ENCODE data around the gene GALNT9.

The GALNT9 gene

DNA sequence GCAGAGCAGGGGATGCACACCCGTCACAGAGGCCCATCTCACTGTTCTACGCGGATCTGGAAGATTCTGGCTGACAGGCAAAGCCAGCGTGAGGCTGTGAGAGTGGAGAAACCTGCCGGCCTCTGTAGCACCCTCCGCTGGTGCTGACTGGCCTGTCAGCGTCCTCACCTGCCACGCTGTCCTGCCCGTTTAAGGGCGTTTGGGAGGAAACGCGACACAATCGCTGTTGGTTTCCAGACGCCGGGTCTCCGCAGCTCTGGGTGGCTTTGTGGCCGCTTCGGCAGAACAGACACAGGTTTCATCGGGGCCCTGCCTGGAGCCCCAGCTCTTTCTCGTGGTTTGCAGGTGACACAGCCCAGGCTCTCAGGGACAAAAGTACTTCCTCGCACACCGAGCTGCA is 114.5 kb downstream of the GALNT9 start:
- no peak for TF ChIP-seq ZNF70 (CRISPR knock-in tag; IDR thresholded peaks at IDR 0.05)
- ATAC-seq = peak; percentile 18; the same call in 1 of the 3 replicates

DNA sequence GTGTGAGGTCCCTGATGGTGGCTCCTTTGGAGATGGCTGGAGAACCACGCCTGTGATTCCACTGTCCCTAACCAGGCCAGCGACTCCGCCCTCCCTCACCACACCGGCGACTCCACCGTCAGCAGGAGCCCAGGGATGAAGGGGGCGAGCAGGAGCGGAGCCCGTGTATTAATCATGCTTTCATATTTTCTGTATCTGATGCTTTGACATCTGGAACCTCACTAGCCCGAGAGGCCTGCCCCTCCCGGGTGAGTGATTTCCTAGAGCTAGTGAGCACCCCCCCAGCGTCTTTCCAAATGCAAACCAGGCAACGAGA is 115.3 kb downstream of the GALNT9 start:
- no peak for ATAC-seq
- TF ChIP-seq, protein P1, sequence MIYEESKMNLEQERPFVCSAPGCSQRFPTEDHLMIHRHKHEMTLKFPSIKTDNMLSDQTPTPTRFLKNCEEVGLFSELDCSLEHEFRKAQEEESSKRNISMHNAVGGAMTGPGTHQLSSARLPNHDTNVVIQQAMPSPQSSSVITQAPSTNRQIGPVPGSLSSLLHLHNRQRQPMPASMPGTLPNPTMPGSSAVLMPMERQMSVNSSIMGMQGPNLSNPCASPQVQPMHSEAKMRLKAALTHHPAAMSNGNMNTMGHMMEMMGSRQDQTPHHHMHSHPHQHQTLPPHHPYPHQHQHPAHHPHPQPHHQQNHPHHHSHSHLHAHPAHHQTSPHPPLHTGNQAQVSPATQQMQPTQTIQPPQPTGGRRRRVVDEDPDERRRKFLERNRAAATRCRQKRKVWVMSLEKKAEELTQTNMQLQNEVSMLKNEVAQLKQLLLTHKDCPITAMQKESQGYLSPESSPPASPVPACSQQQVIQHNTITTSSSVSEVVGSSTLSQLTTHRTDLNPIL (CRISPR knock-in tag; IDR thresholded peaks at IDR 0.05; ENCODE audit: low read depth) = no peak
- TF ChIP-seq TOX (CRISPR knock-in tag; IDR thresholded peaks at IDR 0.05; ENCODE audit: borderline replicate concordance) (no peak), ZNF565 (CRISPR knock-in tag; conservative IDR thresholded peaks at IDR 0.05; ENCODE audit: low read depth) (no peak), PPARA (CRISPR knock-in tag; IDR thresholded peaks at IDR 0.05; ENCODE audit: borderline replicate concordance) (no peak), SNAI2 (CRISPR knock-in tag; IDR thresholded peaks at IDR 0.05) (no peak), BACH2 (CRISPR knock-in tag; IDR thresholded peaks at IDR 0.05; ENCODE audit: borderline replicate concordance) (no peak), ZC3H10 (CRISPR knock-in tag; IDR thresholded peaks at IDR 0.05) (no peak), ZFP30 (CRISPR knock-in tag; IDR thresholded peaks at IDR 0.05) (no peak), TCF4 (CRISPR knock-in tag; IDR thresholded peaks at IDR 0.05; ENCODE audit: borderline replicate concordance) (no peak), CSDC2 (CRISPR knock-in tag; IDR thresholded peaks at IDR 0.05) (no peak), ZNF70 (CRISPR knock-in tag; IDR thresholded peaks at IDR 0.05) (no peak), ARNTL (CRISPR knock-in tag; IDR thresholded peaks at IDR 0.05; ENCODE audit: borderline replicate concordance, low read depth) (no peak), RARB (CRISPR knock-in tag; IDR thresholded peaks at IDR 0.05) (no peak), ESRRG (CRISPR knock-in tag; IDR thresholded peaks at IDR 0.05) (no peak)
- TF ChIP-seq, protein P2, sequence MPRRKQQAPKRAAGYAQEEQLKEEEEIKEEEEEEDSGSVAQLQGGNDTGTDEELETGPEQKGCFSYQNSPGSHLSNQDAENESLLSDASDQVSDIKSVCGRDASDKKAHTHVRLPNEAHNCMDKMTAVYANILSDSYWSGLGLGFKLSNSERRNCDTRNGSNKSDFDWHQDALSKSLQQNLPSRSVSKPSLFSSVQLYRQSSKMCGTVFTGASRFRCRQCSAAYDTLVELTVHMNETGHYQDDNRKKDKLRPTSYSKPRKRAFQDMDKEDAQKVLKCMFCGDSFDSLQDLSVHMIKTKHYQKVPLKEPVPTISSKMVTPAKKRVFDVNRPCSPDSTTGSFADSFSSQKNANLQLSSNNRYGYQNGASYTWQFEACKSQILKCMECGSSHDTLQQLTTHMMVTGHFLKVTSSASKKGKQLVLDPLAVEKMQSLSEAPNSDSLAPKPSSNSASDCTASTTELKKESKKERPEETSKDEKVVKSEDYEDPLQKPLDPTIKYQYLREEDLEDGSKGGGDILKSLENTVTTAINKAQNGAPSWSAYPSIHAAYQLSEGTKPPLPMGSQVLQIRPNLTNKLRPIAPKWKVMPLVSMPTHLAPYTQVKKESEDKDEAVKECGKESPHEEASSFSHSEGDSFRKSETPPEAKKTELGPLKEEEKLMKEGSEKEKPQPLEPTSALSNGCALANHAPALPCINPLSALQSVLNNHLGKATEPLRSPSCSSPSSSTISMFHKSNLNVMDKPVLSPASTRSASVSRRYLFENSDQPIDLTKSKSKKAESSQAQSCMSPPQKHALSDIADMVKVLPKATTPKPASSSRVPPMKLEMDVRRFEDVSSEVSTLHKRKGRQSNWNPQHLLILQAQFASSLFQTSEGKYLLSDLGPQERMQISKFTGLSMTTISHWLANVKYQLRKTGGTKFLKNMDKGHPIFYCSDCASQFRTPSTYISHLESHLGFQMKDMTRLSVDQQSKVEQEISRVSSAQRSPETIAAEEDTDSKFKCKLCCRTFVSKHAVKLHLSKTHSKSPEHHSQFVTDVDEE (CRISPR knock-in tag; IDR thresholded peaks at IDR 0.05) = no peak
- TF ChIP-seq, protein P3, sequence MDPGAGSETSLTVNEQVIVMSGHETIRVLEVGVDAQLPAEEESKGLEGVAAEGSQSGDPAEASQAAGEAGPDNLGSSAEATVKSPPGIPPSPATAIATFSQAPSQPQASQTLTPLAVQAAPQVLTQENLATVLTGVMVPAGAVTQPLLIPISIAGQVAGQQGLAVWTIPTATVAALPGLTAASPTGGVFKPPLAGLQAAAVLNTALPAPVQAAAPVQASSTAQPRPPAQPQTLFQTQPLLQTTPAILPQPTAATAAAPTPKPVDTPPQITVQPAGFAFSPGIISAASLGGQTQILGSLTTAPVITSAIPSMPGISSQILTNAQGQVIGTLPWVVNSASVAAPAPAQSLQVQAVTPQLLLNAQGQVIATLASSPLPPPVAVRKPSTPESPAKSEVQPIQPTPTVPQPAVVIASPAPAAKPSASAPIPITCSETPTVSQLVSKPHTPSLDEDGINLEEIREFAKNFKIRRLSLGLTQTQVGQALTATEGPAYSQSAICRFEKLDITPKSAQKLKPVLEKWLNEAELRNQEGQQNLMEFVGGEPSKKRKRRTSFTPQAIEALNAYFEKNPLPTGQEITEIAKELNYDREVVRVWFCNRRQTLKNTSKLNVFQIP (CRISPR knock-in tag; IDR thresholded peaks at IDR 0.05; ENCODE audit: borderline replicate concordance, low read depth) = no peak
- TF ChIP-seq, protein P4, sequence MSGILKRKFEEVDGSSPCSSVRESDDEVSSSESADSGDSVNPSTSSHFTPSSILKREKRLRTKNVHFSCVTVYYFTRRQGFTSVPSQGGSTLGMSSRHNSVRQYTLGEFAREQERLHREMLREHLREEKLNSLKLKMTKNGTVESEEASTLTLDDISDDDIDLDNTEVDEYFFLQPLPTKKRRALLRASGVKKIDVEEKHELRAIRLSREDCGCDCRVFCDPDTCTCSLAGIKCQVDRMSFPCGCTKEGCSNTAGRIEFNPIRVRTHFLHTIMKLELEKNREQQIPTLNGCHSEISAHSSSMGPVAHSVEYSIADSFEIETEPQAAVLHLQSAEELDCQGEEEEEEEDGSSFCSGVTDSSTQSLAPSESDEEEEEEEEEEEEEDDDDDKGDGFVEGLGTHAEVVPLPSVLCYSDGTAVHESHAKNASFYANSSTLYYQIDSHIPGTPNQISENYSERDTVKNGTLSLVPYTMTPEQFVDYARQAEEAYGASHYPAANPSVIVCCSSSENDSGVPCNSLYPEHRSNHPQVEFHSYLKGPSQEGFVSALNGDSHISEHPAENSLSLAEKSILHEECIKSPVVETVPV (CRISPR knock-in tag; IDR thresholded peaks at IDR 0.05) = no peak
- TF ChIP-seq, protein P5, sequence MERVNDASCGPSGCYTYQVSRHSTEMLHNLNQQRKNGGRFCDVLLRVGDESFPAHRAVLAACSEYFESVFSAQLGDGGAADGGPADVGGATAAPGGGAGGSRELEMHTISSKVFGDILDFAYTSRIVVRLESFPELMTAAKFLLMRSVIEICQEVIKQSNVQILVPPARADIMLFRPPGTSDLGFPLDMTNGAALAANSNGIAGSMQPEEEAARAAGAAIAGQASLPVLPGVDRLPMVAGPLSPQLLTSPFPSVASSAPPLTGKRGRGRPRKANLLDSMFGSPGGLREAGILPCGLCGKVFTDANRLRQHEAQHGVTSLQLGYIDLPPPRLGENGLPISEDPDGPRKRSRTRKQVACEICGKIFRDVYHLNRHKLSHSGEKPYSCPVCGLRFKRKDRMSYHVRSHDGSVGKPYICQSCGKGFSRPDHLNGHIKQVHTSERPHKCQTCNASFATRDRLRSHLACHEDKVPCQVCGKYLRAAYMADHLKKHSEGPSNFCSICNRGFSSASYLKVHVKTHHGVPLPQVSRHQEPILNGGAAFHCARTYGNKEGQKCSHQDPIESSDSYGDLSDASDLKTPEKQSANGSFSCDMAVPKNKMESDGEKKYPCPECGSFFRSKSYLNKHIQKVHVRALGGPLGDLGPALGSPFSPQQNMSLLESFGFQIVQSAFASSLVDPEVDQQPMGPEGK (CRISPR knock-in tag; IDR thresholded peaks at IDR 0.05; ENCODE audit: borderline replicate concordance) = no peak

DNA sequence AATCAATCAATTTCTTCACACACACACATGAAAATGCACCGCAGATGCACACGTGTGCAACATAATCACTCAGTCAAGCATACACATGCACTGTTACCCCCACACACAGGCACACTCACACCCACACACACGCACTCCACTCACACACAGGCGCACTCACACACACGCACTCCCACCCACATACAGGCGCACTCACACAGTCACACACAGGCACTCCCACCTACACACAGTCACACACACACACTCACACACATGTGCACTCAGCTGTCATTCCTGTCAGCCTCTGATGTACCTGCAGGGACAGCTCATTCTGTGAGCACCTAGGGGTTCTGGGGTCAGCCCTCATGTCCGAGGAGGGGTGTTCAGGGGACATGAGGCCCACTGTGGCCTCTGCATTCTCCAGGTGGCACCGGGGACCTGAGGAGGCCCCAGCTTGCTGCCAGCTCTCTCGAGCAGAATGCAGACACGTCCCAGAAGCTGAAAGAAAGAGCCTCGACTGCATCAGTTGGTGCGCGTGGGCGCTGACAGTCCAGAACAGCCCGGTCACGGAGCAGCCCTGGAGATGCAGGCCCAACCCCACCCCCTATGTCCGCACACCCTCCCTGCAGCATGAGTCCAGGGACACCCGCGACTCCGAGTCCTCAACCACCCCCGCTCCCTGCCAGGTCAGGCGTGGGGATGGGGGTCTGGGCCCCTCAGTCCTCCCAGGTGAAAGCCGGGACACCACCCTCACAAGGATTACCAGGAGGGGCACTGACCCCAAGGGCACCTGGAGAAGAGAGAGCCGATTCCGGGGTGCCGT is 115.8 kb downstream of the GALNT9 start:
- no peak for ATAC-seq
- TF ChIP-seq ZNF8 (CRISPR knock-in tag; IDR thresholded peaks at IDR 0.05) (no peak), ESRRG (CRISPR knock-in tag; IDR thresholded peaks at IDR 0.05) (no peak), ZFP3 (CRISPR knock-in tag; IDR thresholded peaks at IDR 0.05) (no peak), OSR1 (CRISPR knock-in tag; IDR thresholded peaks at IDR 0.05) (no peak), RARB (CRISPR knock-in tag; IDR thresholded peaks at IDR 0.05) (no peak)
- TF ChIP-seq, protein P2 (CRISPR knock-in tag; IDR thresholded peaks at IDR 0.05) = no peak
- TF ChIP-seq, protein P3 (CRISPR knock-in tag; IDR thresholded peaks at IDR 0.05; ENCODE audit: borderline replicate concordance, low read depth) = no peak
- TF ChIP-seq, protein P1 (CRISPR knock-in tag; IDR thresholded peaks at IDR 0.05; ENCODE audit: low read depth) = no peak
